Suprapubic skin (tissue), 4 donors: Measurements from ENCODE around the gene ZC3H4. TPM values are rescaled to one million over a fixed set of nuclear protein-coding genes. Genes with fewer than 3 reads are reported as not detected.

ENCODE experiments used
- DNase-seq, 2 donors: peaks; one replicate each; pipeline ENCODE4 v3.0.0-alpha.2; 2019; ENCODE audit warnings: low spot score in 2 of 2
- H3K27ac ChIP-seq: fragments of 200-600 bp; sonication (generic); one replicate; pipeline ENCODE4 v1.5.1; 2019
- H3K27me3 ChIP-seq: fragments of 200-600 bp; sonication (generic); one replicate; pipeline ENCODE4 v1.5.1; 2019
- H3K36me3 ChIP-seq: fragments of 200-600 bp; sonication (generic); one replicate; pipeline ENCODE4 v1.5.1; 2019
- H3K4me1 ChIP-seq: fragments of 200-600 bp; sonication (generic); one replicate; pipeline ENCODE4 v1.5.1; 2019
- H3K4me3 ChIP-seq: fragments of 200-600 bp; sonication (generic); one replicate; pipeline ENCODE4 v1.5.1; 2019; ENCODE audit warnings: mild to moderate bottlenecking
- H3K9me3 ChIP-seq: fragments of 200-600 bp; sonication (generic); one replicate; pipeline ENCODE4 v1.5.1; 2019
- CTCF ChIP-seq, 2 donors: fragments of 200-600 bp in 1 of 2; fragments of 450-650 bp in 1 of 2; sonication (generic) in 1 of 2; IDR thresholded peaks; one replicate each; pipeline ENCODE4 v1.5.1; 2016 to 2019; ENCODE audit warnings: antibody characterized with exemption in 2 of 2, mild to moderate bottlenecking in 1 of 2, moderate library complexity in 1 of 2
- EP300 ChIP-seq: sonication (generic); formaldehyde crosslinking; IDR thresholded peaks from one replicate; pipeline ENCODE4 v1.6.1; 2017; ENCODE audit warnings: antibody characterized with exemption
- POLR2A ChIP-seq, 2 donors: fragments of 450-650 bp; IDR thresholded peaks; one replicate each; pipeline ENCODE4 v1.6.1; 2017; ENCODE audit warnings: antibody characterized with exemption in 2 of 2, mild to moderate bottlenecking in 2 of 2, moderate library complexity in 2 of 2
- POLR2AphosphoS5 ChIP-seq, 3 donors: sonication (generic); formaldehyde crosslinking; IDR thresholded peaks; one replicate each; pipeline ENCODE4 v1.6.1; 2017; ENCODE audit warnings: antibody characterized with exemption in 3 of 3
- WGBS: methylation state at CpG from one replicate; pipeline ENCODE4 v1.1.5; 2018; 5-methylcytosine and 5-hydroxymethylcytosine counted together
- total RNA-seq, 4 donors: library from RNA; depleted of rRNA; stranded (reverse); fragments of >200 nt; gene quantifications; one replicate each; pipeline ENCODE4 v1.1.0, GENCODE V29; 2016

The ZC3H4 gene
- total RNA-seq, 4 donors from 2014 or later, result 24.2 to 42.8 (median 31.7) TPM

- Histone ChIP-seq H3K27me3 (no peaks in the 10 kb centered on the region), H3K4me1 (no peaks in the 10 kb centered on the region), H3K4me3 (no peak overlapping the region), H3K36me3 (peaks cover 74% of the 10 kb centered on the region), H3K27ac (no peak overlapping the region), H3K9me3 (no peaks in the 10 kb centered on the region)
- DNase-seq, result no peak
- TF ChIP-seq CTCF (IDR thresholded peaks at IDR 0.05) (no peak), POLR2AphosphoS5 (IDR thresholded peaks at IDR 0.05) (no peak), POLR2A (IDR thresholded peaks at IDR 0.05) (no peak), EP300 (no peak)
- WGBS, result 92% methylated on average over 30 of the region's 61 CpGs
Observed at GRCh38 chr19:47066376-47067214, 47.0 kb downstream of the ZC3H4 start.

GRCh38 chr19:47065242-47065641 is 48.3 kb downstream of the ZC3H4 start:
- H3K4me1 ChIP-seq, result no peaks in the 10 kb centered on the region
- no peak overlapping the region for H3K4me3 ChIP-seq
- peaks cover 61% of the 10 kb centered on the region for H3K36me3 ChIP-seq
- DNase-seq, result no peak
- no CpG with 5 or more reads among the region's 11 CpGs for WGBS
- H3K9me3 ChIP-seq, result no peaks in the 10 kb centered on the region
- no peak overlapping the region for H3K27ac ChIP-seq
- no peaks in the 10 kb centered on the region for H3K27me3 ChIP-seq
- TF ChIP-seq CTCF (IDR thresholded peaks at IDR 0.05) (no peak), POLR2A (IDR thresholded peaks at IDR 0.05) (no peak)

GRCh38 chr19:47063874-47064273 is 49.7 kb downstream of the ZC3H4 start:
- Histone ChIP-seq H3K4me1 (no peaks in the 10 kb centered on the region), H3K9me3 (no peaks in the 10 kb centered on the region), H3K27me3 (no peaks in the 10 kb centered on the region), H3K4me3 (no peak overlapping the region), H3K36me3 (peaks cover 47% of the 10 kb centered on the region), H3K27ac (no peak overlapping the region)
- no peak for TF ChIP-seq POLR2A (IDR thresholded peaks at IDR 0.05)
- TF ChIP-seq CTCF (IDR thresholded peaks at IDR 0.05), result no peak
- no peak for TF ChIP-seq EP300
- WGBS, result 88% methylated on average over 6 of the region's 6 CpGs
- DNase-seq, result no peak

- 75% methylated on average over 11 of the region's 11 CpGs for WGBS
- no peak for DNase-seq
- H3K4me1 ChIP-seq, result no peaks in the 10 kb centered on the region
- TF ChIP-seq POLR2A (IDR thresholded peaks at IDR 0.05) (no peak), CTCF (IDR thresholded peaks at IDR 0.05) (no peak), POLR2AphosphoS5 (IDR thresholded peaks at IDR 0.05) (no peak), EP300 (no peak)
- H3K4me3 ChIP-seq, result no peak overlapping the region
- no peak overlapping the region for H3K27ac ChIP-seq
- H3K36me3 ChIP-seq, result peaks cover under 1% of the 10 kb centered on the region
- no peaks in the 10 kb centered on the region for H3K27me3 ChIP-seq
- no peaks in the 10 kb centered on the region for H3K9me3 ChIP-seq
Observed at GRCh38 chr19:47058621-47059022, 55.0 kb downstream of the ZC3H4 start.

GRCh38 chr19:47057328-47057727 is 56.2 kb downstream of the ZC3H4 start:
- Histone ChIP-seq H3K4me3 (no peak overlapping the region), H3K4me1 (no peaks in the 10 kb centered on the region), H3K9me3 (no peaks in the 10 kb centered on the region), H3K36me3 (no peaks in the 10 kb centered on the region), H3K27me3 (no peaks in the 10 kb centered on the region), H3K27ac (no peak overlapping the region)
- WGBS, result 58% methylated on average over 2 of the region's 2 CpGs
- TF ChIP-seq CTCF (IDR thresholded peaks at IDR 0.05) (no peak), EP300 (no peak), POLR2A (IDR thresholded peaks at IDR 0.05) (no peak), POLR2AphosphoS5 (IDR thresholded peaks at IDR 0.05) (no peak)
- DNase-seq, result no peak
